H1 (cell line): ENCODE measurements around the gene KIAA0930. TPM values are rescaled to one million over a fixed set of nuclear protein-coding genes. Genes with fewer than 3 reads are reported as not detected.

Experiments
- CTCF ChIA-PET: fragments of 300-600 bp; sonication (Branson Sonifier 250); formaldehyde crosslinking; loops from one replicate; lab custom pipeline; 2021; ENCODE audit not compliant: partially characterized antibody; lab: Charles Lee
- POLR2A ChIA-PET: fragments of 300-600 bp; sonication (Branson Sonifier 250); formaldehyde crosslinking; loops from one replicate; lab custom pipeline; 2021; ENCODE audit warnings: inconsistent platforms; ENCODE audit not compliant: partially characterized antibody; lab: Charles Lee
- DNase-seq, 2 experiments: peaks; one replicate each; pipeline versions ENCODE4 v3.0.0 to v3.0.0-alpha.2; 2010 to 2022; ENCODE audit warnings: low spot score in 2 of 2, low read depth in 1 of 2, mixed read lengths in 1 of 2
- FAIRE-seq: peaks from 2 replicates; lab custom pipeline; 2011; peaks lifted over from hg19 to GRCh38; lab: Jason Lieb, UNC
- H2AFZ ChIP-seq: 2 replicates; pipeline ENCODE4 v1.8.1; 2012; ENCODE audit warnings: low read length, inconsistent platforms
- H2AK5ac ChIP-seq: 2 replicates; pipeline ENCODE4 v1.6.1; 2013; ENCODE audit warnings: low read depth, low read length
- H2BK120ac ChIP-seq: replicated peaks from 2 replicates; pipeline ENCODE3; 2013; ENCODE audit warnings: low read depth, low read length, inconsistent platforms
- H2BK12ac ChIP-seq: 2 replicates; pipeline ENCODE4 v1.6.1; 2013; ENCODE audit warnings: low read depth, low read length
- H2BK15ac ChIP-seq: 2 replicates; pipeline ENCODE4 v1.6.1; 2013; ENCODE audit warnings: low read length
- H2BK20ac ChIP-seq: 2 replicates; pipeline ENCODE4 v1.6.1; 2013; ENCODE audit warnings: low read length
- H2BK5ac ChIP-seq: 2 replicates; pipeline ENCODE4 v1.6.1; 2013; ENCODE audit warnings: low read depth, low read length
- H3K14ac ChIP-seq: 2 replicates; pipeline ENCODE4 v1.6.1; 2013; ENCODE audit warnings: inconsistent platforms; ENCODE audit not compliant: insufficient read length
- H3K18ac ChIP-seq: 2 replicates; pipeline ENCODE4 v1.6.1; 2013; ENCODE audit warnings: low read length; ENCODE audit errors: extremely low read depth
- H3K23ac ChIP-seq: 2 replicates; pipeline ENCODE4 v1.6.1; 2013; ENCODE audit warnings: inconsistent platforms; ENCODE audit not compliant: insufficient read length
- H3K23me2 ChIP-seq: 2 replicates; pipeline ENCODE4 v1.6.1; 2013; ENCODE audit warnings: low read depth, low read length
- H3K27ac ChIP-seq: 2 replicates; pipeline ENCODE4 v1.6.1; 2011; ENCODE audit warnings: low read depth, low read length, inconsistent platforms
- H3K27me3 ChIP-seq, 4 experiments: replicated peaks in 1 of 4; 1 replicate in 1 of 4; 2 replicates in 3 of 4; pipeline versions ENCODE4 v1.6.1 to v1.8.1; 2011 to 2013; ENCODE audit warnings: low read length in 3 of 4, mild to moderate bottlenecking in 3 of 4, inconsistent platforms in 2 of 4, mixed read lengths in 2 of 4, moderate library complexity in 1 of 4; ENCODE audit not compliant: control insufficient read depth in 3 of 4, insufficient read depth in 3 of 4; ENCODE audit errors: extremely low read depth in 1 of 4
- H3K36me3 ChIP-seq, 4 experiments: 2 replicates each; pipeline versions ENCODE4 v1.6.1 to v1.8.1; 2011 to 2013; ENCODE audit warnings: mild to moderate bottlenecking in 4 of 4, low read length in 3 of 4, moderate library complexity in 2 of 4, control low read depth in 1 of 4, inconsistent platforms in 1 of 4; ENCODE audit not compliant: insufficient read depth in 4 of 4, control insufficient read depth in 2 of 4
- H3K4ac ChIP-seq: replicated peaks from 2 replicates; pipeline ENCODE3; 2013; ENCODE audit warnings: low read length, low read depth, mixed read lengths, inconsistent platforms; ENCODE audit not compliant: insufficient read length
- H3K4me1 ChIP-seq, 4 experiments: replicated peaks in 1 of 4; 1 replicate in 1 of 4; 2 replicates in 3 of 4; pipeline versions ENCODE4 v1.6.1 to v1.8.1; 2011 to 2013; ENCODE audit warnings: low read length in 3 of 4, inconsistent platforms in 2 of 4, mixed read lengths in 1 of 4; ENCODE audit not compliant: insufficient read depth in 4 of 4, control insufficient read depth in 3 of 4
- H3K4me2 ChIP-seq, 2 experiments: 2 replicates each; pipeline versions ENCODE4 v1.6.1 to v1.8.1; 2011 to 2013; ENCODE audit warnings: low read depth in 2 of 2, low read length in 2 of 2, control low read depth in 1 of 2, inconsistent platforms in 1 of 2, mild to moderate bottlenecking in 1 of 2; ENCODE audit not compliant: insufficient read depth in 1 of 2
- H3K4me3 ChIP-seq, 4 experiments: fragments of 200-600, 300-600 bp in 1 of 4; sonication (generic), shearing (Covaris generic), sonication (Bioruptor Twin) in 1 of 4; 2 replicates each; pipeline versions ENCODE4 v1.5.1 to v1.8.1; 2011 to 2016; ENCODE audit warnings: low read length in 4 of 4, low read depth in 3 of 4, control low read depth in 2 of 4, inconsistent platforms in 2 of 4, mild to moderate bottlenecking in 2 of 4, mixed read lengths in 1 of 4, moderate library complexity in 1 of 4; ENCODE audit not compliant: insufficient read depth in 2 of 4; ENCODE audit errors: extremely low read depth in 1 of 4
- H3K56ac ChIP-seq: replicated peaks from 2 replicates; pipeline ENCODE3; 2013; ENCODE audit warnings: low read depth, mild to moderate bottlenecking, mixed read lengths, low read length, inconsistent platforms; ENCODE audit not compliant: insufficient read length
- H3K79me1 ChIP-seq: 2 replicates; pipeline ENCODE4 v1.6.1; 2013; ENCODE audit warnings: low read depth, low read length, control low read depth
- H3K79me2 ChIP-seq, 2 experiments: 2 replicates each; pipeline versions ENCODE4 v1.6.1 to v1.8.1; 2012 to 2013; ENCODE audit warnings: low read length in 2 of 2, mild to moderate bottlenecking in 2 of 2, inconsistent platforms in 1 of 2; ENCODE audit not compliant: insufficient read depth in 2 of 2, control insufficient read depth in 1 of 2
- H3K9ac ChIP-seq, 4 experiments: replicated peaks in 1 of 4; 1 replicate in 1 of 4; 2 replicates in 3 of 4; pipeline versions ENCODE4 v1.6.1 to v1.8.1; 2011 to 2013; ENCODE audit warnings: low read depth in 3 of 4, low read length in 3 of 4, control low read depth in 2 of 4, mild to moderate bottlenecking in 2 of 4, moderate library complexity in 2 of 4, inconsistent platforms in 1 of 4; ENCODE audit errors: extremely low read depth in 1 of 4
- H3K9me3 ChIP-seq, 2 experiments: 2 replicates each; pipeline versions ENCODE4 v1.6.1 to v1.8.1; 2012 to 2013; ENCODE audit warnings: mild to moderate bottlenecking in 2 of 2, moderate library complexity in 2 of 2, control low read depth in 1 of 2, inconsistent platforms in 1 of 2, low read depth in 1 of 2, low read length in 1 of 2, mixed read lengths in 1 of 2; ENCODE audit not compliant: insufficient read depth in 2 of 2
- H4K20me1 ChIP-seq, 2 experiments: replicated peaks in 1 of 2; 2 replicates each; pipeline versions ENCODE3 to v1.8.1; 2011 to 2013; ENCODE audit warnings: inconsistent platforms in 2 of 2, low read length in 2 of 2, mild to moderate bottlenecking in 1 of 2; ENCODE audit not compliant: insufficient read depth in 2 of 2, control insufficient read depth in 1 of 2
- H4K5ac ChIP-seq: 2 replicates; pipeline ENCODE4 v1.6.1; 2013; ENCODE audit warnings: low read length, low read depth, mixed read lengths, inconsistent platforms; ENCODE audit not compliant: insufficient read length
- H4K8ac ChIP-seq: 2 replicates; pipeline ENCODE4 v1.8.0; 2013; ENCODE audit warnings: mild to moderate bottlenecking, moderate library complexity, low read length, inconsistent platforms; ENCODE audit not compliant: insufficient read depth; ENCODE audit errors: extremely low read depth
- H4K91ac ChIP-seq: replicated peaks from 2 replicates; pipeline ENCODE3; 2013; ENCODE audit warnings: low read length, mixed read lengths, inconsistent platforms; ENCODE audit not compliant: insufficient read length
- GABPA ChIP-seq: IDR thresholded peaks from 2 replicates; pipeline ENCODE4 v1.6.1; 2011; ENCODE audit warnings: mild to moderate bottlenecking, low read length, moderate library complexity, borderline replicate concordance; ENCODE audit not compliant: insufficient read depth
- WGBS, 2 experiments: shearing (Covaris generic) in 1 of 2; methylation state at CpG; one replicate each; pipeline versions ENCODE4 v1.1.6 to v1.1.7; 2013 to 2015; ENCODE audit warnings: low lambda C conversion rate in 2 of 2, mixed read lengths in 2 of 2, inconsistent platforms in 1 of 2, low coverage in 1 of 2, missing lambda C conversion rate in 1 of 2; ENCODE audit not compliant: insufficient replicate concordance in 2 of 2, insufficient coverage in 1 of 2, insufficient read length in 1 of 2; ENCODE audit errors: extremely low coverage in 1 of 2, missing lambda C conversion rate in 1 of 2; 5-methylcytosine and 5-hydroxymethylcytosine counted together
- polyA plus RNA-seq, 7 experiments: library from polyadenylated mRNA; depleted of rRNA in 3 of 7; stranded (reverse) in 5 of 7; unstranded in 2 of 7; fragments of >200 nt in 5 of 7; fragments of 200-250 nt in 2 of 7; gene quantifications; 1 replicate in 5 of 7; 2 replicates in 1 of 7; 4 replicates in 1 of 7; pipeline versions ENCODE4 v1.2.1 to v1.2.3, GENCODE V29; 2011 to 2013; ENCODE audit warnings: missing spikeins in 2 of 7, mixed read lengths in 2 of 7
- total RNA-seq: library from RNA; stranded (reverse); fragmentation: NEBNext Ultra II Directional; extraction: Animal tissue kit (Norgen Biotek cat#: 25700); gene quantifications from 2 replicates; pipeline ENCODE4 v1.2.1, GENCODE V29; 2021

Gene KIAA0930
- total and polyA plus RNA-seq, 2 of the 8 experiments (the other 6 are each of a cell fraction or from before 2014, with no cell fraction given) = 61.9 to 66.1 TPM

DNA sequence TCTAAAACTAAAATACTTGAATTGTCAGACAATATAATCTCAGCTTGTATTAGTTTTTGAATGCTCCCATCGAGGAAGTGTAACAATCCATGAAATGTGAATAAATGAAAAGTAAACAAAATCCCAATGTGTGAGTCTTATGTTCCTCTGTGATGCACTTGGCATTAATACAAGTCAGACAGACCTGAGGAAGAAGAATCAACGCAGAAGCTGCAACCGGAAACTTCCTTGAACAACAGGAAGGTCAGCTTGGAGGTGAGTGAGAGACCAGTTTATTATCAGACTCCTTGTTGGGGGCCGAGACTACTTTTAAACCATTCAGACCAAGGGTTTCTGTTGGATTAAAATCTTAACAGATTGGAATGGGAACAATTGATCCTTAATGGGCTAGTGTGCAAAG is 52.8 kb downstream of the KIAA0930 start:
- no peaks in the 10 kb centered on the region for H3K23me2 ChIP-seq
- H3K56ac ChIP-seq = no peak overlapping the region
- peaks cover 0 to 9% of the 10 kb centered on the region in 2 experiments; a peak in 1 of 4 replicates for H3K79me2 ChIP-seq
- no peak overlapping the region for H4K5ac ChIP-seq
- no peak overlapping the region for H3K4me3 ChIP-seq
- H3K4ac ChIP-seq = no peak overlapping the region
- 91% methylated on average over 4 of the region's 4 CpGs; no CpG with 5 or more reads in 1 of the 2 experiments for WGBS, 2 experiments
- no peak for FAIRE-seq
- peaks cover 2 to 7% (median 3%) of the 10 kb centered on the region in 4 experiments; a peak in 6 of 7 replicates for H3K4me1 ChIP-seq
- H3K14ac ChIP-seq = no peak overlapping the region
- H3K23ac ChIP-seq = no peak overlapping the region
- H3K9ac ChIP-seq = no peak overlapping the region
- no peak overlapping the region for H2BK12ac ChIP-seq
- H3K27ac ChIP-seq = no peak overlapping the region
- H4K20me1 ChIP-seq = peaks cover 1 to 6% of the 10 kb centered on the region in 2 experiments
- no peak overlapping the region for H2BK120ac ChIP-seq
- H3K9me3 ChIP-seq = no peaks in the 10 kb centered on the region
- H2AFZ ChIP-seq = no peak overlapping the region
- peaks cover 8 to 37% (median 20%) of the 10 kb centered on the region in 4 experiments for H3K36me3 ChIP-seq
- H4K91ac ChIP-seq = no peak overlapping the region
- POLR2A ChIA-PET = interaction anchor here (1.2 to 2.1 kb wide), 2 partner anchors 23 to 59 kb away, joined by 3 to 7 read pairs; partner anchors contain the start of gene NUP50
- no peak overlapping the region for H2BK20ac ChIP-seq
- no peaks in the 10 kb centered on the region for H3K27me3 ChIP-seq
- no peak overlapping the region for H3K18ac ChIP-seq
- H3K79me1 ChIP-seq = no peaks in the 10 kb centered on the region
- CTCF ChIA-PET = interaction anchor here (1.0 to 1.5 kb wide), 2 partner anchors 8 to 21 kb away, joined by 3 to 5 read pairs; no protein-coding TSS in a partner anchor
- H2BK5ac ChIP-seq = no peak overlapping the region
- no peak for DNase-seq
- H4K8ac ChIP-seq = no peak overlapping the region
- no peak overlapping the region for H3K4me2 ChIP-seq
- no peak overlapping the region for H2AK5ac ChIP-seq
- no peak overlapping the region for H2BK15ac ChIP-seq
- no peak for TF ChIP-seq GABPA
